Activated naive CD4-positive, alpha-beta T cell treated with anti-CD3 and anti-CD28 coated beads, Interleukin-2, amount 10 ng/mL, durations not matched to agents 7 days and 5 days (primary cell): ENCODE measurements around the gene P2RX6.
"Not testable (repeated sequence)": the region's sequence is repeated elsewhere in the genome, so short reads cannot be mapped to it uniquely, and the experiment has no call there.

Experiments used
- CTCF ChIA-PET: fragments of 350-600 bp; sonication (Branson Sonifier 250); formaldehyde crosslinking; loops from one replicate; lab custom pipeline; 2021; ENCODE audit warnings: antibody characterized with exemption; lab: Charles Lee
- DNase-seq: peaks from one replicate; pipeline ENCODE4 v3.0.0-alpha.2; 2020
- H3K27ac Mint-ChIP-seq: one replicate; pipeline ENCODE4 v1.8.0; 2021; ENCODE audit warnings: mild to moderate bottlenecking, moderate library complexity, mixed read lengths
- H3K27me3 Mint-ChIP-seq: one replicate; pipeline ENCODE4 v1.8.0; 2021; ENCODE audit warnings: mild to moderate bottlenecking, mixed read lengths
- H3K36me3 Mint-ChIP-seq: one replicate; pipeline ENCODE4 v1.8.0; 2021; ENCODE audit warnings: mixed read lengths
- H3K4me1 Mint-ChIP-seq: one replicate; pipeline ENCODE4 v1.8.0; 2021; ENCODE audit warnings: mixed read lengths
- H3K4me3 Mint-ChIP-seq: one replicate; pipeline ENCODE4 v1.8.0; 2021; ENCODE audit warnings: mild to moderate bottlenecking, moderate library complexity, mixed read lengths
- H3K9me3 Mint-ChIP-seq: one replicate; pipeline ENCODE4 v1.8.0; 2021; ENCODE audit warnings: mixed read lengths

P2RX6 gene

DNA sequence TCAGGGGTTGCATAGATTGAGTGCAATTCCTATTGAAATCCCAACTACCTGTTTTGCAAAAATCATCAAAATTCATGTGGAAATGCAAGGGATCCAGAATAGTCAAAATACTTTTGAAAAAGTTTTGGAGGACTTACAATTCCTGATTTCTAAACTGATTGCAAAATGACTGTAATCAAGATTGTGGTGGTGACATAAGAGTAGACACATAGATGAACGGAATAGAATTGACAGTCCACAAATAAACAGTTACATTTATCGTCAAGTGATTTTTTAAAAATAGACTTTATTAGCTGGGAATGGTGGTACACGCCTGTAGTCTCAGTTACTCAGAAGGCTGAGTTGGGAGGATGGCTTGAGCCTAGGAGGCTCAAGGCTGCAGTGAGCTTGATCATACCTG lies 20.0 kb downstream of the P2RX6 start:
- peaks cover 73% of the 10 kb centered on the region for H3K27me3 Mint-ChIP-seq

GRCh38 chr22:21038405-21038804 lies 23.4 kb downstream of the P2RX6 start:
- Mint-ChIP-seq H3K36me3 (no peaks in the 10 kb centered on the region), H3K4me3 (no peak overlapping the region), H3K27ac (no peak overlapping the region), H3K27me3 (peaks cover 55% of the 10 kb centered on the region), H3K4me1 (peaks cover 6% of the 10 kb centered on the region), H3K9me3 (no peaks in the 10 kb centered on the region)
- CTCF ChIA-PET: no interaction called here
- DNase-seq: no peak

More for the DNA sequence above, 20.0 kb downstream of the P2RX6 start:
- H3K4me3 Mint-ChIP-seq: no peak overlapping the region
- no peaks in the 10 kb centered on the region for H3K4me1 Mint-ChIP-seq
- CTCF ChIA-PET: no interaction called here
- H3K36me3 Mint-ChIP-seq: no peaks in the 10 kb centered on the region
- no peaks in the 10 kb centered on the region for H3K9me3 Mint-ChIP-seq
- no peak overlapping the region for H3K27ac Mint-ChIP-seq
- no peak for DNase-seq

DNA sequence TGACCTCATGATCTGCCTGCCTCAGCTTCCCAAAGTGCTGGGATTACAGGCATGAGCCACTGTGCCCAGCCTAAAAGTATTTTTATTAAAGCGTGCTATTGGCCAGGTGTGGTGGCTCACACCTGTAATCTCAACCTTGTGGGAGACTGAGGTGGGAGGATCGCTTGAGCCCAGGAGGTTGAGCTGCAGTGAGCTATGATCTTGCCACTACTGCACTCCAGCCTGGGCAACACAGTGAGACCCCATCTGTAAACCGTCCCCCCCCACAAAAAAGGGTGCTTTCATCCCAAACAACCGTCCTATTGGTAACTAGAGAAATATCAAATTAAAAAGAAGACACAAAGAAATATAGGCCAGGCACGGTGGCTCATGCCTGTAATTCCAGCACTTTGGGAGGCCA lies 24.2 kb downstream of the P2RX6 start:
- DNase-seq: peak; percentile 5
- not testable (repeated sequence) for H3K4me3 Mint-ChIP-seq, H3K27ac Mint-ChIP-seq, H3K36me3 Mint-ChIP-seq, H3K9me3 Mint-ChIP-seq
- CTCF ChIA-PET: interaction anchor here (1.0 kb wide), 1 partner anchor 17 kb away, joined by 3 read pairs; no protein-coding TSS in a partner anchor
- H3K27me3 Mint-ChIP-seq: peaks cover 55% of the 10 kb centered on the region
- peaks cover 14% of the 10 kb centered on the region for H3K4me1 Mint-ChIP-seq

- Mint-ChIP-seq H3K27ac (no peak overlapping the region), H3K4me1 (peaks cover 30% of the 10 kb centered on the region), H3K4me3 (no peak overlapping the region), H3K9me3 (no peaks in the 10 kb centered on the region), H3K36me3 (no peaks in the 10 kb centered on the region), H3K27me3 (peaks cover 63% of the 10 kb centered on the region)
- CTCF ChIA-PET: no interaction called here
- peak; percentile 5 for DNase-seq
Measured at GRCh38 chr22:21041937-21042336, 27.0 kb downstream of the P2RX6 start.

GRCh38 chr22:21042978-21043859 lies 28.3 kb downstream of the P2RX6 start:
- H3K27ac Mint-ChIP-seq: no peak overlapping the region
- no peaks in the 10 kb centered on the region for H3K36me3 Mint-ChIP-seq
- H3K9me3 Mint-ChIP-seq: no peaks in the 10 kb centered on the region
- peaks cover 30% of the 10 kb centered on the region for H3K4me1 Mint-ChIP-seq
- no peak overlapping the region for H3K4me3 Mint-ChIP-seq
- DNase-seq: peak; percentile 19
- CTCF ChIA-PET: interaction anchor here (1.0 kb wide), 1 partner anchor 22 kb away, joined by 3 read pairs; no protein-coding TSS in a partner anchor
- H3K27me3 Mint-ChIP-seq: peaks cover 64% of the 10 kb centered on the region

- DNase-seq: peak; percentile 11
- CTCF ChIA-PET: interaction anchor here (1.4 kb wide), 1 partner anchor 29 kb away, joined by 3 read pairs; the partner anchor contains the start of gene P2RX6
- H3K4me3 Mint-ChIP-seq: no peak overlapping the region
- peaks cover 30% of the 10 kb centered on the region for H3K4me1 Mint-ChIP-seq
- H3K9me3 Mint-ChIP-seq: no peaks in the 10 kb centered on the region
- H3K36me3 Mint-ChIP-seq: no peaks in the 10 kb centered on the region
- no peak overlapping the region for H3K27ac Mint-ChIP-seq
- H3K27me3 Mint-ChIP-seq: peaks cover 66% of the 10 kb centered on the region
Measured at GRCh38 chr22:21043860-21044535, 29.0 kb downstream of the P2RX6 start.

DNA sequence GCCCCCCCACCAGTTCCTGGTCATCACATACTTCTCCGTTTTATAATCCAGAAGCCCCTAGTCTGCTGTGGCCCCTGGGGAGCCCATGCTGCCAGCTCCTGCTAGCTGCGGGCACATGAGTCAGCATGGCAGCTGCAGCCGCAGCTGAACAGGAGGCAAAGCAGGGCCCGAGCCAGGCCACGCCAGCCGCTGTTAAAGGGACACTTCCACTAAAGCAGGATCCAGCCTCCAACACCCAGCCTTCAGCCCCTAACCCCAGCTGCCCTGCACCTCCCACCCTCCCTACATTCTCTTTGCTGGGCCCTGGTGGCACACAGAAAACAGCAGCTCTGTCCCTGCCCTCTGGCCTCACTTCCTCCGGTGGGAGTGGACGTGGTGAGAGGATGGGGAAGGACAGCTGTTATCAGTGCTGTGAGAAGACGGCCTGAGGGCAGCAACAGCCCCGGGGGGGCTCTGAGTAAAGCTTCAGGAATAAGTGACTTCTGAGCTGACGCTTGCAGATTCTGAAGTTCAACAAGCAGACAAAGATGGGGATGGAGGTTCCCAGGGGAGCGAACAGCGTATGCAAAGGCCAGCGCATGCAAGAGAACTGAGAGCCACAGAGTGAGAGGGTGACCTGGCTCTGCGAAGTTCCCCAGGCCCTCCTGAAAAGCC lies 30.1 kb downstream of the P2RX6 start:
- peaks cover 30% of the 10 kb centered on the region for H3K4me1 Mint-ChIP-seq
- H3K9me3 Mint-ChIP-seq: no peaks in the 10 kb centered on the region
- peak; percentile 24 for DNase-seq
- H3K4me3 Mint-ChIP-seq: no peak overlapping the region
- H3K27me3 Mint-ChIP-seq: peaks cover 66% of the 10 kb centered on the region
- H3K27ac Mint-ChIP-seq: no peak overlapping the region
- H3K36me3 Mint-ChIP-seq: no peaks in the 10 kb centered on the region
- CTCF ChIA-PET: interaction anchor here (0.6 to 1.9 kb wide), 4 partner anchors 24 to 648 kb away, joined by 3 to 4 read pairs (median 3); partner anchors contain the start of genes LZTR1 and P2RX6

GRCh38 chr22:21045585-21046294 lies 30.8 kb downstream of the P2RX6 start, which contains the start of gene LRRC74B:
TSS of gene LRRC74B (plus strand) at chr22:21045946. CDS start at chr22:21045987, 41 bp downstream.
- Mint-ChIP-seq H3K9me3 (no peaks in the 10 kb centered on the region), H3K36me3 (no peaks in the 10 kb centered on the region), H3K27me3 (peaks cover 66% of the 10 kb centered on the region)

DNA sequence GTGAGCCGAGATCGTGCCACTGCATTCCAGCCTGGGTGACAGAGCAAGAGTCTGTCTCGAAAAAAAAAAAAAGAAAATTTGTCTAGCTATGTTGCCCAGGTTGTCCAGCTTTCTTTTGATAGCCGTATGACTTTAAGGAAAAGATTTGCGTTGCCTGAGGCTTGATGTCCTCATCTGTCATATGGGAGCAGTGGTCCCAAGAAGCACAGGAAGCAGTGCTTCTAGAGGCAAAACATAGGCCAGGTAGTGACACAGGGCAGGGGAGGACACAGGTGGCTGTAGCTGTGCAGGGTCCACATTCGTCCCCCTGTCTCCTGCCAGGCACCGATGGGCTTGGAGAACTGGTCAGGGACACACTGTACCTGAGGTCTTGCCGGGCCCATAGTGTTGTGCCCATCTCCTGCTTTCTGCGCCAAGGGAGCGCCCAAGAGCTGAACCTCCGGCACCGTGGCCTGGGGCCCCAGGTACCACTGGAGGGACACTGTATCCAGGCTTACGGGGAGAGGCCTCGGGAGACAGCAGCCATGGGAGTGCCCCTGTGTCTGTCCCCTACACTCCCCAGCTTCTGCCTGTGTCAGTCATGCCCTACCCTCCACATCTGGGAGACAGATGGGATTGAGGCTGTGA lies 32.2 kb downstream of the P2RX6 start:
- CTCF ChIA-PET: no interaction called here
- H3K36me3 Mint-ChIP-seq: no peaks in the 10 kb centered on the region
- no peak overlapping the region for H3K4me3 Mint-ChIP-seq
- peak; percentile 17 for DNase-seq
- H3K9me3 Mint-ChIP-seq: no peaks in the 10 kb centered on the region
- H3K27me3 Mint-ChIP-seq: peaks cover 67% of the 10 kb centered on the region
- H3K4me1 Mint-ChIP-seq: peaks cover 39% of the 10 kb centered on the region
- H3K27ac Mint-ChIP-seq: no peak overlapping the region

More at GRCh38 chr22:21045585-21046294, 30.8 kb downstream of the P2RX6 start, which contains the start of gene LRRC74B:
- peak; percentile 84 for DNase-seq
- H3K27ac Mint-ChIP-seq: peak within 1 kb of the TSS; percentile 55
- peak within 1 kb of the TSS; percentile 21 for H3K4me3 Mint-ChIP-seq
- CTCF ChIA-PET: interaction anchor here (0.6 to 1.9 kb wide), 3 partner anchors 25 to 649 kb away, joined by 3 to 4 read pairs (median 3); partner anchors contain the start of gene LZTR1
- peaks cover 30% of the 10 kb centered on the region for H3K4me1 Mint-ChIP-seq

GRCh38 chr22:21047730-21048129 lies 32.8 kb downstream of the P2RX6 start:
- peaks cover 61% of the 10 kb centered on the region for H3K27me3 Mint-ChIP-seq
- H3K27ac Mint-ChIP-seq: no peak overlapping the region
- peaks cover 39% of the 10 kb centered on the region for H3K4me1 Mint-ChIP-seq
- no peaks in the 10 kb centered on the region for H3K9me3 Mint-ChIP-seq
- no peak overlapping the region for H3K4me3 Mint-ChIP-seq
- CTCF ChIA-PET: no interaction called here
- no peaks in the 10 kb centered on the region for H3K36me3 Mint-ChIP-seq
- no peak for DNase-seq

DNA sequence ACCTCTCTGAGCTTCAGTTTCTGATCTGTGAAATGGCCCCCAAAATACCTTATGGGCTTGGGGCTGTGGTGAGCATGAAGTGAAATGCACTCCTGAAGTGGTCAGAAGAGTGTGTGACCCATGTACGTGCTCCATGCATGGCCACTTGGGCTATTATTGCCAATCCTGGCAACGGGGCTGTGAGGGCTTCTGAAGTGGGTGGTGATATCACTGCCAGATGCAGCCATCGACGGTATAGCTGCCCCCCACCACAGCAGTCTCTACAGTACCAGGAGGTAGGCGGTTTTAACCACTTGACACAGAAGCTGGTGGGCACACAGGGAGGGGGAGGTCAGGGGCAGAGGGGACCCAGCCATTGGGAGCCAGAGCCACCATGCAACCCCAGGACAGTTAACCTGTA lies 33.5 kb downstream of the P2RX6 start:
- DNase-seq, H3K27ac Mint-ChIP-seq, H3K9me3 Mint-ChIP-seq, H3K4me3 Mint-ChIP-seq, H3K36me3 Mint-ChIP-seq, CTCF ChIA-PET: not testable (repeated sequence)
- Mint-ChIP-seq H3K27me3 (peaks cover 59% of the 10 kb centered on the region), H3K4me1 (peaks cover 33% of the 10 kb centered on the region)

DNA sequence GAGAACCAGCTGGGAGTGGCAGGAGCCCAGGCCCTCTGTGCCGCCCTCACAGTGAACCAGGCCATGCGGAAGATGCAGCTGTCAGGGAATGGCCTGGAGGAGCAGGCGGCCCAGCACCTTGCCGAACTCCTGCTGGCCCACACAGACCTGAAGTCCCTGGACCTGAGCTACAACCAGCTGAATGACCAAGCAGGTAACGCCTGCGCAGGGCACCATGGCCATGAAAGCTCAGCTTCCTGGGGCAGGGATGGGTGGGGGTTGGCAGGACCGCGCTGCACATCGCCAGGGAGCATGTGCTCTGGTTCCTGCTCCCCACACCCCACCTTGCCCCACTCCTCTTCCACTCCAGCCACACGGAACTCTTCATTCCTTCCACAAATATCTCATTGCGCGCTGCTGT lies 34.0 kb downstream of the P2RX6 start:
- CTCF ChIA-PET, H3K27ac Mint-ChIP-seq, H3K9me3 Mint-ChIP-seq, DNase-seq, H3K36me3 Mint-ChIP-seq, H3K4me3 Mint-ChIP-seq: not testable (repeated sequence)
- Mint-ChIP-seq H3K4me1 (peaks cover 28% of the 10 kb centered on the region), H3K27me3 (peaks cover 54% of the 10 kb centered on the region)

GRCh38 chr22:21051145-21051830 lies 36.3 kb downstream of the P2RX6 start:
- no peaks in the 10 kb centered on the region for H3K9me3 Mint-ChIP-seq
- no peak for DNase-seq
- peaks cover 43% of the 10 kb centered on the region for H3K27me3 Mint-ChIP-seq
- CTCF ChIA-PET: no interaction called here
- H3K36me3 Mint-ChIP-seq: no peaks in the 10 kb centered on the region
- no peak overlapping the region for H3K4me3 Mint-ChIP-seq
- peaks cover 24% of the 10 kb centered on the region for H3K4me1 Mint-ChIP-seq
- H3K27ac Mint-ChIP-seq: no peak overlapping the region
